Measurements from ENCODE around the gene WDR4.

DNA sequence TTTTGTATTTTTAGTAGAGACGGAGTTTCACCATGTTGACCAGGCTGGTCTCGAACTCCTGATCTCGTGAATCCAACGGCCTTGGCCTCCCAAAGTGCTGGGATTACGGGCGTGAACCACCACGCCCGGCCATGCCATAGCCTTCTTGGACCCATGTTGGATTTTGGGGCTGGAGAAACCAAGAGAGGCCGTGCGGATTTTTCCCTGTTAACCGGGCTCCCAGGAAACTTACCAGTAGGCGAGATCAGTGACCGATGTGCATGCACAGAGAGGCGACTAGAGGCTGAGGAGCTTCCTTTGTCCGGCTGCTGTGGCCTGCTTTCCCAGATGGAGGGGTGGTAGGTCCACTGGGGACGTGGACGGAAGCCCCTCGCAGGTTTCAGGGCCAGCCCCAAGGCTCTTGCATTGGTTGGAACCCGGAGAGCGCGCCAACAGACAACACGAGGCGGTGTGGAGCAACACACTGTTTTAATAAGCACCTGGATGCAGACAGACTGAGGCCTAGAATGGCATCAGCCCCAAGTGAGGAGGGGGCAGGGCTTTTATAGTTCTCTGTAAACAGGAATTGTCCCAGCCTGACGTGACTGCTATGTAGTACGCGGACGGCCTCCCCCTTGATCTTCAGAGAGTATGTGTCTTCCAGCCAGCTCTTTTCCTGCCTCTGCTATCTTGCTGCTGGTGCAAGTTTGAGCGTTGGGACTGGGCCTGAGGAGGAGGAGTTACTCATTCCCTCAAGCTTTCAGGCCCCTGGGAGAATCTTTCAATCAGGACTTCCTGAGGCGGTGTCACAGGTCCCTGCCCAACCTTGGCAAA is 46.0 kb upstream of the WDR4 start, which contains the start of gene ERVH48-1:
- TF ChIP-seq, protein P1, sequence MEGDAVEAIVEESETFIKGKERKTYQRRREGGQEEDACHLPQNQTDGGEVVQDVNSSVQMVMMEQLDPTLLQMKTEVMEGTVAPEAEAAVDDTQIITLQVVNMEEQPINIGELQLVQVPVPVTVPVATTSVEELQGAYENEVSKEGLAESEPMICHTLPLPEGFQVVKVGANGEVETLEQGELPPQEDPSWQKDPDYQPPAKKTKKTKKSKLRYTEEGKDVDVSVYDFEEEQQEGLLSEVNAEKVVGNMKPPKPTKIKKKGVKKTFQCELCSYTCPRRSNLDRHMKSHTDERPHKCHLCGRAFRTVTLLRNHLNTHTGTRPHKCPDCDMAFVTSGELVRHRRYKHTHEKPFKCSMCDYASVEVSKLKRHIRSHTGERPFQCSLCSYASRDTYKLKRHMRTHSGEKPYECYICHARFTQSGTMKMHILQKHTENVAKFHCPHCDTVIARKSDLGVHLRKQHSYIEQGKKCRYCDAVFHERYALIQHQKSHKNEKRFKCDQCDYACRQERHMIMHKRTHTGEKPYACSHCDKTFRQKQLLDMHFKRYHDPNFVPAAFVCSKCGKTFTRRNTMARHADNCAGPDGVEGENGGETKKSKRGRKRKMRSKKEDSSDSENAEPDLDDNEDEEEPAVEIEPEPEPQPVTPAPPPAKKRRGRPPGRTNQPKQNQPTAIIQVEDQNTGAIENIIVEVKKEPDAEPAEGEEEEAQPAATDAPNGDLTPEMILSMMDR (IDR thresholded peaks at IDR 0.05; ENCODE audit: low read depth, low read length), result no peak
- TF ChIP-seq POLR2A (IDR thresholded peaks at IDR 0.05; ENCODE audit: extremely low read depth, insufficient read length), result no peak
- TF ChIP-seq, protein P2, sequence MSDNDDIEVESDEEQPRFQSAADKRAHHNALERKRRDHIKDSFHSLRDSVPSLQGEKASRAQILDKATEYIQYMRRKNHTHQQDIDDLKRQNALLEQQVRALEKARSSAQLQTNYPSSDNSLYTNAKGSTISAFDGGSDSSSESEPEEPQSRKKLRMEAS (IDR thresholded peaks at IDR 0.05; ENCODE audit: low read depth, low read length), result no peak
